Activated CD4-positive, alpha-beta T cell treated with anti-CD3 and anti-CD28 coated beads, Interleukin-10, Interleukin-2, amounts not matched to agents 100 ng/mL and 50 ng/mL, durations not matched to agents 16 hours and 8 hours (primary cell): Measurements from ENCODE around the gene TUBB2A.

Source experiments
- DNase-seq: peaks from one replicate; pipeline ENCODE4 v3.0.0-alpha.2; 2020

The TUBB2A gene

GRCh38 chr6:3118353-3119039 lies 38.8 kb downstream of the TUBB2A start, which contains the start of gene BPHL:
Gene BPHL (plus strand): TSS chr6:3118711. CDS start chr6:3118741, 30 bp downstream.
- DNase-seq, result peak; percentile 99

GRCh38 chr6:3117912-3118352 lies 39.4 kb downstream of the TUBB2A start:
- DNase-seq, result no peak

- no peak for DNase-seq
These were observed 43.0 kb downstream of the TUBB2A start for GRCh38 chr6:3114377-3114776.

GRCh38 chr6:3109761-3110160 lies 47.6 kb downstream of the TUBB2A start:
- DNase-seq, result no peak

GRCh38 chr6:3108746-3109414 lies 48.5 kb downstream of the TUBB2A start:
- DNase-seq, result no peak
